IMR-90 (cell line): Measurements from ENCODE around the gene PADI2. TPM values are rescaled to one million over a fixed set of nuclear protein-coding genes. Genes with fewer than 3 reads are reported as not detected.

ENCODE experiments used
- ATAC-seq: fragments of 200-7000 bp; cut with Tn5 transposase; 2 replicates; pipeline ENCODE4 v1.9.1; 2020; ENCODE audit warnings: low read depth, mild to moderate bottlenecking, moderate library complexity
- BruUV-seq: library from RNA; stranded (reverse); fragments of 400-500 nt; replicated peaks from 2 replicates; lab custom pipeline; 2021; lab: Mats Ljungman, UMichigan
- CTCF ChIA-PET: fragments of 300-600 bp; formaldehyde crosslinking; extraction: SDS; loops from one replicate; lab custom pipeline; 2021; ENCODE audit warnings: antibody characterized with exemption; lab: Yijun Ruan, JAX
- POLR2A ChIA-PET: fragments of 300-600 bp; sonication (Branson Sonifier 250); formaldehyde crosslinking; loops from one replicate; lab custom pipeline; 2022; ENCODE audit warnings: antibody characterized with exemption; ENCODE audit not compliant: unreplicated experiment; lab: Charles Lee
- DNase-seq: peaks from one replicate; pipeline ENCODE4 v3.0.0; 2013
- H2AFZ ChIP-seq: replicated peaks from 2 replicates; pipeline ENCODE3; 2013; ENCODE audit warnings: low read length, mild to moderate bottlenecking; ENCODE audit not compliant: poor library complexity
- H2AK5ac ChIP-seq: 2 replicates; pipeline ENCODE4 v1.6.1; 2013; ENCODE audit warnings: low read depth, low read length, inconsistent platforms
- H2AK9ac ChIP-seq: replicated peaks from 2 replicates; pipeline ENCODE3; 2013; ENCODE audit warnings: mild to moderate bottlenecking, low read depth, low read length, moderate library complexity; ENCODE audit not compliant: poor library complexity
- H2BK120ac ChIP-seq: 2 replicates; pipeline ENCODE4 v1.6.1; 2013; ENCODE audit warnings: low read depth, low read length, inconsistent platforms
- H2BK15ac ChIP-seq: 3 replicates; pipeline ENCODE4 v1.6.1; 2013; ENCODE audit warnings: low read depth, low read length, inconsistent platforms
- H2BK20ac ChIP-seq: 2 replicates; pipeline ENCODE4 v1.6.1; 2013; ENCODE audit warnings: low read depth, mild to moderate bottlenecking, inconsistent platforms, low read length, moderate library complexity
- H2BK5ac ChIP-seq: 2 replicates; pipeline ENCODE4 v1.6.1; 2013; ENCODE audit warnings: mild to moderate bottlenecking, low read depth, low read length, inconsistent platforms; ENCODE audit not compliant: poor library complexity, severe bottlenecking
- H3K14ac ChIP-seq: replicated peaks from 2 replicates; pipeline ENCODE4 v1.6.1; 2013; ENCODE audit warnings: low read depth, low read length, inconsistent platforms
- H3K18ac ChIP-seq: 2 replicates; pipeline ENCODE4 v1.6.1; 2013; ENCODE audit warnings: low read depth, low read length, control low read depth
- H3K23ac ChIP-seq: 2 replicates; pipeline ENCODE4 v1.6.1; 2013; ENCODE audit warnings: low read depth, low read length, inconsistent platforms
- H3K27ac ChIP-seq: 2 replicates; pipeline ENCODE4 v1.5.1; 2013; ENCODE audit warnings: mild to moderate bottlenecking, control low read depth, low read length; ENCODE audit not compliant: insufficient read depth
- H3K27me3 ChIP-seq: 2 replicates; pipeline ENCODE4 v1.6.1; 2013; ENCODE audit warnings: low read length; ENCODE audit not compliant: control insufficient read depth, insufficient read depth
- H3K36me3 ChIP-seq: 2 replicates; pipeline ENCODE4 v1.6.1; 2013; ENCODE audit warnings: low read length, mixed read lengths; ENCODE audit not compliant: control insufficient read depth, insufficient read depth
- H3K4ac ChIP-seq: 2 replicates; pipeline ENCODE4 v1.6.1; 2013; ENCODE audit warnings: low read depth, low read length, inconsistent platforms
- H3K4me1 ChIP-seq: 2 replicates; pipeline ENCODE4 v1.6.1; 2013; ENCODE audit warnings: low read length, mixed read lengths; ENCODE audit not compliant: control insufficient read depth, insufficient read depth
- H3K4me2 ChIP-seq: 2 replicates; pipeline ENCODE4 v1.6.1; 2013; ENCODE audit warnings: low read depth, mild to moderate bottlenecking, control low read depth, low read length, moderate library complexity
- H3K4me3 ChIP-seq: 2 replicates; pipeline ENCODE4 v1.5.1; 2013; ENCODE audit warnings: low read depth, mild to moderate bottlenecking, control low read depth, low read length, moderate library complexity; ENCODE audit not compliant: insufficient read depth
- H3K56ac ChIP-seq: 2 replicates; pipeline ENCODE4 v1.6.1; 2013; ENCODE audit warnings: low read length, inconsistent platforms; ENCODE audit not compliant: insufficient read depth; ENCODE audit errors: extremely low read depth
- H3K79me1 ChIP-seq, 2 experiments: 2 replicates each; pipeline ENCODE4 v1.6.1; 2013; ENCODE audit warnings: low read length in 2 of 2, inconsistent platforms in 1 of 2, low read depth in 1 of 2
- H3K9ac ChIP-seq: 2 replicates; pipeline ENCODE4 v1.6.1; 2013; ENCODE audit warnings: low read depth, low read length, control low read depth
- H3K9me1 ChIP-seq: 2 replicates; pipeline ENCODE4 v1.6.1; 2013; ENCODE audit warnings: low read length, inconsistent platforms; ENCODE audit not compliant: insufficient read depth
- H3K9me3 ChIP-seq: 2 replicates; pipeline ENCODE4 v1.6.1; 2013; ENCODE audit warnings: low read length; ENCODE audit not compliant: control insufficient read depth, insufficient read depth
- H4K20me1 ChIP-seq: 2 replicates; pipeline ENCODE4 v1.6.1; 2013; ENCODE audit warnings: low read length, inconsistent platforms; ENCODE audit not compliant: insufficient read depth
- H4K5ac ChIP-seq: 2 replicates; pipeline ENCODE4 v1.6.1; 2013; ENCODE audit warnings: mild to moderate bottlenecking, low read depth, low read length, control low read depth
- H4K8ac ChIP-seq, 2 experiments: 2 replicates each; pipeline ENCODE4 v1.6.1; 2013; ENCODE audit warnings: low read depth in 2 of 2, low read length in 2 of 2, control low read depth in 1 of 2, inconsistent platforms in 1 of 2
- H4K91ac ChIP-seq: 2 replicates; pipeline ENCODE4 v1.6.1; 2013; ENCODE audit warnings: low read depth, low read length, inconsistent platforms; ENCODE audit not compliant: insufficient read depth
- BHLHE40 ChIP-seq: fragments of 150-350 bp; IDR thresholded peaks from 2 replicates; pipeline ENCODE4 v1.6.1; 2016; ENCODE audit warnings: mild to moderate bottlenecking, low read depth, low read length
- FOS ChIP-seq: fragments of 150-350 bp; IDR thresholded peaks from 2 replicates; pipeline ENCODE4 v1.6.1; 2016; ENCODE audit warnings: low read depth, low read length
- WGBS, 2 experiments: methylation state at CpG; one replicate each; pipeline versions ENCODE4 v1.1.5 to v1.1.7; 2013; ENCODE audit warnings: missing lambda C conversion rate in 2 of 2; ENCODE audit not compliant: insufficient read length in 1 of 2; ENCODE audit errors: extremely low coverage in 2 of 2; 5-methylcytosine and 5-hydroxymethylcytosine counted together
- dilution Hi-C: fragments of 300-500 bp; cut with HindIII; formaldehyde crosslinking; loops from one replicate; pipeline ENCODE4 v1.14.3; 2018; ENCODE audit warnings: low sequenced_read_pairs; ENCODE audit not compliant: unreplicated experiment
- in situ Hi-C: fragments of 300-500 bp; cut with MboI; formaldehyde crosslinking; loops from 3 replicates; pipeline ENCODE4 v1.14.3; 2019; ENCODE audit warnings: low sequenced_read_pairs, inconsistent platforms, mixed read lengths
- intact Hi-C: fragments of 100-400 bp; cut with micrococcal nuclease; formaldehyde crosslinking; loops from 2 replicates; pipeline ENCODE4 v1.10.0; 2022
- polyA plus RNA-seq, 3 experiments: library from polyadenylated mRNA; depleted of rRNA; stranded (reverse); fragments of >200 nt; gene quantifications; 2 replicates each; pipeline ENCODE4 v1.2.3, GENCODE V29; 2012; ENCODE audit warnings: low replicate concordance in 1 of 3
- total RNA-seq: library from RNA; depleted of rRNA; stranded (reverse); fragments of >200 nt; gene quantifications from 2 replicates; pipeline ENCODE4 v1.2.3, GENCODE V29; 2012

PADI2 gene
- total and polyA plus RNA-seq, 2 of the 4 experiments (the other 2 are of a cell fraction): not detected

DNA sequence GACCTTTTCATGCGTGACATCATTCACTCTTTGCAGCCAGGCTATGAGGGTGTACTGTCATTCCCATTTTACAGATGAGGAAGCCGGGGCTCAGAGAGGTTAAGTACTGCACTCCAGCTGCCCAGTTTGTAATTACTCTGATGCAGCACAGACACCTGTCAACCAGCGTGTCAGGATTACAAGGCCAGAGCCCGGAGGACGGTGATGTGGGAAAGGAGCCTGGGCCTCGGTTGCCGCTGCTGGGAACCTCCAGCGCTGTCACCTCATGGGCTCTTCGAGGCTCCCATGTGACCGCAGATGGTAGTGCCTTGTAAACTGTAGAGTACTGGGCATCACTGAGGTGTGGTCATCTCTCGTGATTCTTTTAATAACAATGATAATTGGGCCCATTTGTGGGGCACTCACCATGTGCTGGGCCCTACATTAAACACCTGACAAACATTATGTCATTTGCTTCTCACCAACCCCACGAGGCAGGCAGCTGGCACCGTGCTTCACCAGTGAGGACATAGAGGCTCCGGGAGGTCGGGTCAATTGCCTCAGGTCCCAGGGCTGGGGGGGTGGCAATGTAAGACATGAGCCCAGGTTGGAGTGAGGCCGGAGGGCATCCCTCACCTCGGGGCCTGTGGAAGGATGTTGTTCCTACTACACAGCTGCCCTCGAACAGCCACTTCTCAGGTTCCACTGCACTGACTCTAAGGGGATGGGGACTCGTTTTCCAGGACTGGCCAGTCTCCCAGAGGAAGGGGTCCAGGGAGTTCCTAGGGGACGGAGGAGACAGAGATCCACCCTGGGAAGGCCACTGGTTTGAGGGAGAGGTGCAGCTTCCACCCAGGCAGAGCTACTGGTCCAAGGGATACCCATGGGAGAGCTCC is 42.9 kb upstream of the PADI2 start:
- DNase-seq (no peak), ATAC-seq (no peak)
- Histone ChIP-seq H2BK120ac (peak overlapping the region; percentile 16; the same call in 1 of the 2 replicates), H2AK9ac (no peak overlapping the region), H3K4me1 (no peaks in the 10 kb centered on the region), H2AFZ (no peak overlapping the region), H2BK5ac (no peak overlapping the region), H3K14ac (no peak overlapping the region), H3K79me1 (no peaks in the 10 kb centered on the region), H4K5ac (no peak overlapping the region), H4K91ac (peak overlapping the region; percentile 54; the same call in 1 of the 2 replicates), H3K36me3 (no peaks in the 10 kb centered on the region), H3K9ac (no peak overlapping the region), H3K4me3 (no peak overlapping the region), H3K4ac (no peak overlapping the region), H3K56ac (no peak overlapping the region), H2AK5ac (0 out of 2 replicates have a peak overlapping the region, but pooled peaks have one; percentile 6), H3K27me3 (no peaks in the 10 kb centered on the region; the same call in 1 of the 2 replicates), H2BK20ac (no peak overlapping the region), H3K18ac (no peak overlapping the region), H3K9me3 (no peaks in the 10 kb centered on the region; the same call in 1 of the 2 replicates), H3K27ac (no peak overlapping the region), H3K4me2 (no peak overlapping the region), H3K23ac (no peak overlapping the region), H2BK15ac (no peak overlapping the region), H4K8ac (no peak overlapping the region), H3K9me1 (peaks cover 3% of the 10 kb centered on the region; the same call in 1 of the 2 replicates), H4K20me1 (no peaks in the 10 kb centered on the region)
- intact Hi-C loops: no loop called here
- POLR2A ChIA-PET: no interaction called here
- in situ Hi-C loops: no loop called here
- CTCF ChIA-PET: no interaction called here
- no peak for TF ChIP-seq FOS
- no peak for TF ChIP-seq BHLHE40
- WGBS, 2 experiments: 93% methylated on average over 3 of the region's 20 CpGs; no CpG with 5 or more reads in 1 of the 2 experiments
- BruUV-seq: no TSS peak
- dilution Hi-C loops: no loop called here
